Left kidney (tissue), 2 donors: ENCODE data around the gene SCLY. TPM values are rescaled to one million over a fixed set of nuclear protein-coding genes. Genes with fewer than 3 reads are reported as not detected.
"Not testable (repeated sequence)": the region's sequence is repeated elsewhere in the genome, so short reads cannot be mapped to it uniquely, and the experiment has no call there.

ENCODE experiments used
- DNase-seq: peaks from one replicate; pipeline ENCODE4 v3.0.0-alpha.2; 2013
- polyA plus RNA-seq: library from polyadenylated mRNA; unstranded; fragments of 120-200 nt; gene quantifications from one replicate; pipeline ENCODE4 v1.2.1, GENCODE V29; 2013; ENCODE audit not compliant: insufficient read length

SCLY gene
- polyA plus RNA-seq, 1 donor = 34.0 TPM

GRCh38 chr2:238108423-238109183, 47.8 kb downstream of the SCLY start:
- DNase-seq = no peak

GRCh38 chr2:238113611-238114010, 52.8 kb downstream of the SCLY start:
- no peak for DNase-seq

GRCh38 chr2:238114331-238114841, 53.6 kb downstream of the SCLY start:
- DNase-seq = no peak

GRCh38 chr2:238114851-238115660, 54.3 kb downstream of the SCLY start:
- DNase-seq = no peak

- DNase-seq = not testable (repeated sequence)
Observed at GRCh38 chr2:238115709-238116108, 54.9 kb downstream of the SCLY start.

- no peak for DNase-seq
Observed at GRCh38 chr2:238116298-238117198, 55.7 kb downstream of the SCLY start.

GRCh38 chr2:238117199-238118154, 56.7 kb downstream of the SCLY start:
- DNase-seq = no peak

- no peak for DNase-seq
Observed at GRCh38 chr2:238119756-238120462, 59.1 kb downstream of the SCLY start.

GRCh38 chr2:238120463-238121298, 59.9 kb downstream of the SCLY start:
- no peak for DNase-seq

GRCh38 chr2:238121511-238122286, 60.9 kb downstream of the SCLY start:
- no peak for DNase-seq

- no peak for DNase-seq
Observed at GRCh38 chr2:238122287-238123217, 61.8 kb downstream of the SCLY start.

GRCh38 chr2:238123218-238123971, 62.6 kb downstream of the SCLY start:
- no peak for DNase-seq

- no peak for DNase-seq
Observed at GRCh38 chr2:238123991-238124470, 63.2 kb downstream of the SCLY start.

GRCh38 chr2:238124488-238125126, 63.8 kb downstream of the SCLY start:
- DNase-seq = no peak

GRCh38 chr2:238125127-238125885, 64.5 kb downstream of the SCLY start:
- DNase-seq = no peak
